H9 (cell line): Measurements from ENCODE around the gene DSE. TPM values are rescaled to one million over a fixed set of nuclear protein-coding genes. Genes with fewer than 3 reads are reported as not detected.

Source experiments
- DNase-seq: peaks from one replicate; pipeline ENCODE4 v3.0.0-alpha.2; 2017
- H2AFZ ChIP-seq: one replicate; pipeline ENCODE4 v1.6.1; 2013; ENCODE audit warnings: mild to moderate bottlenecking, low read length, control low read depth, moderate library complexity
- H2AK5ac ChIP-seq: 2 replicates; pipeline ENCODE4 v1.6.1; 2013; ENCODE audit warnings: low read length, control low read depth, mixed read lengths; ENCODE audit not compliant: insufficient read length
- H2BK120ac ChIP-seq: one replicate; pipeline ENCODE4 v1.6.1; 2013; ENCODE audit warnings: low read depth, mild to moderate bottlenecking, low read length, control low read depth, inconsistent platforms; ENCODE audit not compliant: poor library complexity, severe bottlenecking
- H2BK12ac ChIP-seq: 2 replicates; pipeline ENCODE4 v1.6.1; 2013; ENCODE audit warnings: low read length, control low read depth, mixed read lengths, low read depth; ENCODE audit not compliant: insufficient read length
- H2BK15ac ChIP-seq: 2 replicates; pipeline ENCODE4 v1.6.1; 2013; ENCODE audit warnings: low read depth, low read length, control low read depth
- H2BK20ac ChIP-seq: one replicate; pipeline ENCODE4 v1.6.1; 2013; ENCODE audit warnings: low read depth, mild to moderate bottlenecking, low read length, control low read depth, inconsistent platforms; ENCODE audit not compliant: poor library complexity, severe bottlenecking
- H2BK5ac ChIP-seq: 2 replicates; pipeline ENCODE4 v1.6.1; 2013; ENCODE audit warnings: low read length, control low read depth, mixed read lengths; ENCODE audit not compliant: insufficient read length
- H3K14ac ChIP-seq: 2 replicates; pipeline ENCODE4 v1.6.1; 2013; ENCODE audit warnings: low read length, control low read depth; ENCODE audit not compliant: insufficient read depth
- H3K18ac ChIP-seq: 2 replicates; pipeline ENCODE4 v1.6.1; 2013; ENCODE audit warnings: low read depth, mild to moderate bottlenecking, mixed read lengths, low read length, control low read depth; ENCODE audit not compliant: insufficient read length
- H3K23ac ChIP-seq: 2 replicates; pipeline ENCODE4 v1.6.1; 2013; ENCODE audit warnings: low read length, control low read depth, mixed read lengths, low read depth; ENCODE audit not compliant: insufficient read length
- H3K23me2 ChIP-seq: 2 replicates; pipeline ENCODE4 v1.6.1; 2013; ENCODE audit warnings: low read depth, mild to moderate bottlenecking, mixed read lengths, low read length, control low read depth; ENCODE audit not compliant: insufficient read length, poor library complexity, severe bottlenecking
- H3K27ac ChIP-seq: 2 replicates; pipeline ENCODE4 v1.5.1; 2013; ENCODE audit warnings: low read length, control low read depth, mixed read lengths, low read depth; ENCODE audit not compliant: insufficient read length
- H3K27me3 ChIP-seq: 2 replicates; pipeline ENCODE4 v1.6.1; 2013; ENCODE audit warnings: low read length, control low read depth, inconsistent platforms; ENCODE audit not compliant: insufficient read depth
- H3K4ac ChIP-seq: 2 replicates; pipeline ENCODE4 v1.6.1; 2013; ENCODE audit warnings: low read depth, mild to moderate bottlenecking, control low read depth, inconsistent platforms, low read length, moderate library complexity
- H3K4me1 ChIP-seq: 2 replicates; pipeline ENCODE4 v1.6.1; 2013; ENCODE audit warnings: low read length, control low read depth, inconsistent platforms; ENCODE audit not compliant: insufficient read depth
- H3K4me2 ChIP-seq: 2 replicates; pipeline ENCODE4 v1.6.1; 2013; ENCODE audit warnings: low read length, control low read depth, mixed read lengths; ENCODE audit not compliant: insufficient read length, insufficient read depth
- H3K56ac ChIP-seq: 2 replicates; pipeline ENCODE4 v1.6.1; 2013; ENCODE audit warnings: low read depth, mild to moderate bottlenecking, mixed read lengths, low read length, control low read depth; ENCODE audit not compliant: insufficient read length
- H3K79me1 ChIP-seq: 2 replicates; pipeline ENCODE4 v1.6.1; 2013; ENCODE audit warnings: low read depth, mild to moderate bottlenecking, moderate library complexity, low read length, control low read depth, inconsistent platforms; ENCODE audit not compliant: insufficient read depth, poor library complexity, severe bottlenecking
- H3K79me2 ChIP-seq: 2 replicates; pipeline ENCODE4 v1.6.1; 2013; ENCODE audit warnings: low read length, control low read depth, inconsistent platforms; ENCODE audit not compliant: insufficient read depth
- H3K9ac ChIP-seq: 2 replicates; pipeline ENCODE4 v1.6.1; 2013; ENCODE audit warnings: low read length, control low read depth, mixed read lengths; ENCODE audit not compliant: insufficient read length; ENCODE audit errors: extremely low read depth
- H3K9me3 ChIP-seq: one replicate; pipeline ENCODE4 v1.6.1; 2013; ENCODE audit warnings: low read depth, low read length, inconsistent platforms; ENCODE audit not compliant: control insufficient read depth
- H3T11ph ChIP-seq: one replicate; pipeline ENCODE4 v1.6.1; 2013; ENCODE audit warnings: mild to moderate bottlenecking, low read length, control low read depth, inconsistent platforms
- H4K20me1 ChIP-seq: one replicate; pipeline ENCODE4 v1.6.1; 2013; ENCODE audit not compliant: control insufficient read depth, insufficient read length, insufficient read depth
- H4K5ac ChIP-seq: 2 replicates; pipeline ENCODE4 v1.6.1; 2013; ENCODE audit warnings: low read depth, mild to moderate bottlenecking, mixed read lengths, low read length, control low read depth; ENCODE audit not compliant: insufficient read length
- H4K8ac ChIP-seq: replicated peaks from 2 replicates; pipeline ENCODE4 v1.6.1; 2013; ENCODE audit warnings: low read length, control low read depth, mixed read lengths, low read depth; ENCODE audit not compliant: insufficient read length
- H4K91ac ChIP-seq: 2 replicates; pipeline ENCODE4 v1.6.1; 2013; ENCODE audit warnings: low read depth, mild to moderate bottlenecking, moderate library complexity, mixed read lengths, low read length, control low read depth; ENCODE audit not compliant: insufficient read length
- H3K27ac Mint-ChIP-seq, 3 experiments: 2 replicates in 2 of 3; 3 replicates in 1 of 3; pipeline ENCODE4 v1.8.0; 2020 to 2021; ENCODE audit warnings: mixed read lengths in 3 of 3, mild to moderate bottlenecking in 1 of 3, moderate library complexity in 1 of 3
- H3K27me3 Mint-ChIP-seq: 2 replicates; pipeline ENCODE4 v1.8.0; 2021; ENCODE audit warnings: low read depth, mild to moderate bottlenecking, moderate library complexity, mixed read lengths
- H3K36me3 Mint-ChIP-seq, 3 experiments: 2 replicates in 2 of 3; 3 replicates in 1 of 3; pipeline ENCODE4 v1.8.0; 2020 to 2021; ENCODE audit warnings: low read depth in 3 of 3, mixed read lengths in 3 of 3; ENCODE audit not compliant: insufficient read depth in 1 of 3
- H3K4me1 Mint-ChIP-seq, 2 experiments: 2 replicates each; pipeline ENCODE4 v1.8.0; 2020; ENCODE audit warnings: mixed read lengths in 2 of 2
- H3K4me3 Mint-ChIP-seq, 2 experiments: 2 replicates in 1 of 2; 3 replicates in 1 of 2; pipeline ENCODE4 v1.8.0; 2020 to 2021; ENCODE audit warnings: mild to moderate bottlenecking in 2 of 2, mixed read lengths in 2 of 2, moderate library complexity in 1 of 2
- H3K9me3 Mint-ChIP-seq, 2 experiments: 2 replicates in 1 of 2; 3 replicates in 1 of 2; pipeline ENCODE4 v1.8.0; 2020; ENCODE audit warnings: mild to moderate bottlenecking in 2 of 2, mixed read lengths in 2 of 2, moderate library complexity in 1 of 2
- CTCF ChIP-seq: fragments of 200-600 bp; sonication (generic); conservative IDR thresholded peaks from 3 replicates; pipeline ENCODE4 v1.8.0; 2021; ENCODE audit warnings: antibody characterized with exemption, mild to moderate bottlenecking
- WGBS: extraction: QIAGEN DNeasy Blood & Tissue Kit; methylation state at CpG from one replicate; pipeline ENCODE4 v1.1.7; 2013; ENCODE audit warnings: missing lambda C conversion rate, low lambda C conversion rate, mixed read lengths; ENCODE audit not compliant: insufficient read length; ENCODE audit errors: extremely low coverage; 5-methylcytosine and 5-hydroxymethylcytosine counted together
- total RNA-seq: library from RNA; stranded (reverse); gene quantifications from 2 replicates; pipeline ENCODE4 v1.2.1, GENCODE V29; 2021

The DSE gene
- total RNA-seq, 1 experiment from 2014 or later = 45.6 TPM

- Histone ChIP-seq H2AK5ac (no peak overlapping the region), H3K18ac (no peak overlapping the region), H4K20me1 (no peaks in the 10 kb centered on the region), H3K27me3 (no peaks in the 10 kb centered on the region), H3K79me2 (no peaks in the 10 kb centered on the region), H3K23ac (no peak overlapping the region), H3K56ac (no peak overlapping the region), H3K4me1 (peaks cover 20% of the 10 kb centered on the region), H3K27ac (no peak overlapping the region), H4K91ac (no peak overlapping the region), H3K14ac (no peak overlapping the region), H3K9ac (no peak overlapping the region), H3K9me3 (no peaks in the 10 kb centered on the region), H3T11ph (no peak overlapping the region), H4K8ac (no peak overlapping the region), H3K4me2 (no peak overlapping the region), H3K4ac (no peak overlapping the region), H3K79me1 (no peaks in the 10 kb centered on the region), H4K5ac (no peak overlapping the region), H2BK120ac (no peak overlapping the region), H2BK5ac (no peak overlapping the region), H2BK12ac (no peak overlapping the region), H2AFZ (no peak overlapping the region), H2BK15ac (no peak overlapping the region), H2BK20ac (no peak overlapping the region), H3K23me2 (no peaks in the 10 kb centered on the region)
- H3K9me3 Mint-ChIP-seq = no peaks in the 10 kb centered on the region
- DNase-seq = no peak
- H3K27me3 Mint-ChIP-seq = no peaks in the 10 kb centered on the region
- no CpG with 5 or more reads among the region's 7 CpGs for WGBS
- peaks cover 0 to 4% (median 1%) of the 10 kb centered on the region in 3 experiments; a peak in 2 of 7 replicates for H3K36me3 Mint-ChIP-seq
- H3K27ac Mint-ChIP-seq = peak overlapping the region in 1 of 3 experiments; percentile 98; a peak in 2 of 7 replicates
- no peak for TF ChIP-seq CTCF
- no peak overlapping the region for H3K4me3 Mint-ChIP-seq
- H3K4me1 Mint-ChIP-seq = peaks cover 62 to 67% of the 10 kb centered on the region in 2 experiments
Measured at GRCh38 chr6:116326181-116326671, 44.5 kb upstream of the DSE start.
